SIG-M5 treated with dmso at 0.1 percent for 504 hours (cell line): Measurements from ENCODE around the gene DLG2.
"Not testable (repeated sequence)": the region's sequence is repeated elsewhere in the genome, so short reads cannot be mapped to it uniquely, and the experiment has no call there.

Experiments
- DNase-seq: peaks from one replicate; lab custom pipeline; 2025; ENCODE audit not compliant: unreplicated experiment; lab: John Stamatoyannopoulos, UW

Gene DLG2

DNA sequence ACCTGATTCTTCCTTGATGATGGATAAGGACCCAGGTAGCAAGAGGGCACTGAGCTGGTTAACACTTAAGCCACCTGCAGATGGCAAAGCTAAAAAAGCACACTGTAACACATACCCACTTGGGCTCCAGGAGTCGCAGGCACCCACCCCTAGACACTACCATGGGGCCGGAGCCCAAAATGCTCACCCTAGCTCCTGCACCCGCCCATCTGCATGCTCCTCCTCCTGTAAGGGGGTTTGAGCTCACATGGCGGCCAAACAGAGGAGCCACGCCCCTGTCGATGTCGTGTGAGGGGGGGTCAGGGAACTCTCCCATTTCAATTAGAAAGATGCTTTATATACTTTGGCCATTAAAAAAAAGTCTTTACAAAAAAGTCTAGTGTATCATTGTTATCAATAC is 370.7 kb downstream of the DLG2 start:
- no peak for DNase-seq

DNA sequence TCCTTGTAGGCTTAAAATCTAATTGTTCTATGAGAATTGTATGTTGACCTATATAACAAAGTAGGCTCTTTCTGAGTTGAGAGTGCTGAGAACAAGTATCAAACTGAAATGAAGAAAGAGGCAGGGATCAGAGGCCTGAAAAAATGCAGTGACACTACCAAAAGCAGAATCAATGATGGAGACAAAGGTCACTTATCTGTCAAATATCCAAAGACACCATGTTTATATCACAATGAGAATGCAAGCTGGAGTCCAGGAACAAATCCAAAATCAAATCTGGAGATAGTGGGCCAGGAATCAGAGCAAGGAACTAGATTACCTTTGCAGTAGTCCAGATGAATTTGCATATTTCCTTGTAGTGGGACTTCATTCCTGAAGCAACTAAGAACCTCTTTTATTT is 377.7 kb downstream of the DLG2 start:
- DNase-seq = no peak

DNA sequence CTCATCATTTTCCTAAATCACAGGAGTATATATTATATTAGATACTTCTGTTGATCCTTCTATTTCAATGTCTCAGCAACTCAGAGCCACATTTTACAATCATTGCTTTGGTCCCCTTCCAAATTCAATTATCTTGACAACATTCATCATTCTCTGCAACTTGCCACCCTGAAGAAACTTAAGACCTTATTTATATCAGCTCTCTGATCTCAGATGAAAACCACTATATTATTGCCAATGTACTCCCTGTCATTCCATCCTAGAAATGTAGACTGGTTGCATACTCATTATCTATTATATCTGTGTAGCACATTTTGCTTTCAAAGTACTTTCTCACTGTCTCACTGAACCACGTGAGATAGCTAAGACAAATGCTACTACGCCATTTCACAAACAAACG is 379.3 kb downstream of the DLG2 start:
- no peak for DNase-seq

DNA sequence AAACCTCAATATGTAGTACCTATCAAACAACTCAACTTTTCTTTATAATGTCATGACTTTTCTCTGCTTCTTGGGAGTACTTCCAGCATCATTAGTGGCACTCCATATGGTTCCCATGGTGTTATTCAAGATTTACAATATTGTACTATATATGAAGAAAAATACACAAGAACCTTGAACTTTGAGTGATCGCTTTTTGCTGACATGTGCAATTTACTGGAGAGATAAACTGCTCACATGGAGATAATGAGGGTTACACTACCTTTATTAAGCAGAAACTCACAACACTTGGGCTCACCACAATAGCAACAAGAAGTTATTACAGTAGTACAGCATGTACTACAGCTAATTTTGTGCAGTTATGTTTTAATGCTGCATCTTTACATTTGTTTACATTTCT is 388.2 kb downstream of the DLG2 start:
- no peak for DNase-seq

DNA sequence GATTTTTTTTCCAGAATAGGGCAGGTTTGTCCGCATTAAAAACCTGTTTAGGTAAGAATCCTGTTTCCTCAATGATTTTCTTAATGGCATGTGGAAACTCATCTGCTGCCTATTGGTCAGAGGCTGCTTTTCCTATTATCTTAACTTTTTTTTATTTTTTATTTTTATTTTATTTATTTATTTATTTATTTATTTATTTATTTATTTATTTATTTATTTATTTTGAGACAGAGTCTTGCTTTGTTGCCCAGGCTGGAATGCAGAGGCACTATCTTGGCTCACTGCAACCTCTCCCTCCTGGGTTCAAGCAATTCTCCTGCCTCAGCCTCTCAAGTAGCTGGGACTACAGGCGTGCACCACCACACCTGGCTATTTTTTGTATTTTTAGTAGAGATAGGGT is 389.1 kb downstream of the DLG2 start:
- DNase-seq = not testable (repeated sequence)

DNA sequence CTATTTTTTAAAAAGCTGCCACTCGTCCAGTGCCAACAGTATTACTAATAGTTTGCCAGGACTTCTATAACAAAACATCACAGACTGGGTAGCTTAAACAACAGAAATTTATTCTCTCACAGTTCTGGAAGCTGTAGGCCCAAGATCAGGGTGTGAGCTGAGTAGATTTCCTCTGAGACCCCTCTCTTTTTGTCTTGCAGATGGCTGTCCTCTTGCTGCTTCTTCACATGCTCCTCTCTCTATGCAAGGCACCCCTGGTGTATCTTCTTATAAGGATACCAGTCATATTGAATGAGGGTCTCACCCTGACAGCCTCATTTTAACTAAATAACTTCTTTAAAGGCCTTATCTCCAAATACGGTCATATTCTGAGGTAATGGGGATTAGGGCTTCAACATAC is 390.9 kb downstream of the DLG2 start:
- no peak for DNase-seq

DNA sequence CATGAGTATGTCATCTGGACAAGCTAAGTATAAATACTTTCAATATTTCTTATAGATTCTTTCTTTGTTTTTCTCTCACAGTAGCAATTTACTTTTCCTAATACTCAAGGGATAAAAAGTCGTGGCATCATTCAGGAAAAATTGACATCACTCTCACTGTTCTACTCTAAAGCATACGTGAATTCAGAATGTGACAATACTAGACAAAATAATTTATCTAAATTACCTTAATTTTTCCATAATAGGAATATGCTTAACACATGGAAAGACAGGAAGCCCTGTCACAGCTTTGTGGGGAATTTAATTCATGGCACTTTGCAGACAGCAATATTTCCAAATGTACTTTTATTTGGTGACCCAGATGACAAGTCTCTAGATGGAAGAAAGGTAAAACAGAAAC is 394.6 kb downstream of the DLG2 start:
- no peak for DNase-seq

DNA sequence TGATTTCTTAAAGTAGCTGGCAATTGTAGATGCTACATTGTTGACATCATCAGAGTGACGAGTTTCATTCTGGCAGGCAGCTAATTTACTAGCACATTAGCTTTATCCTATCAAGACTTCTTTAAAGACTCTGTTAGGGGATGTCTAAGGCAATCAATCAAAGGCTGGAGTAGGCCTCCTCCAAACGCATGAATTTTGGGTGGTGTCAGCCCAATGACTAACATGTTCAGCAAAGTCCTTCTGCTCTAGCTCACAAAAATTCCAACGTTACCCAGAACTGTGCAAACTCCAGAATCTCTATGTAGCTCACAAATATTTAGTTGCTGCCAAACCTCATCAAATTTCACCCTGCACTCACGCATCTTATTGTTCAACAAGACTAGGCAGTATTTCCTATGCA is 395.6 kb downstream of the DLG2 start:
- DNase-seq = no peak

DNA sequence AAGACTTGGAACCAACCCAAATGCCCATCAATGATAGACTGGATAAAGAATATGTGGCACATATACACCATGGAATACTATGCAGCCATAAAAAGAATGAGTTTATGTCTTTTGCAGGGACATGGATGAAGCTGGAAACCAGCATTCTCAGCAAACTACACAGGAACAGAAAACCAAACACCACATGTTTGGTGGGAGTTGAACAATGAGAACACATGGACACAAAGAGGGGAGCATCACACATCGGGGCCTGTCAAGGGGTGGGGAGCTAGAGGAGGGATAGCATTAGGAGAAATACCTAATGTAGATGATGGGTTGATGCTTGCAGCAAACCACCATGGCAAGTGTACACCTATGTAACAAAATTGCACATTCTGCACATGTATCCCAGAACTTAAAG is 397.4 kb downstream of the DLG2 start:
- not testable (repeated sequence) for DNase-seq

DNA sequence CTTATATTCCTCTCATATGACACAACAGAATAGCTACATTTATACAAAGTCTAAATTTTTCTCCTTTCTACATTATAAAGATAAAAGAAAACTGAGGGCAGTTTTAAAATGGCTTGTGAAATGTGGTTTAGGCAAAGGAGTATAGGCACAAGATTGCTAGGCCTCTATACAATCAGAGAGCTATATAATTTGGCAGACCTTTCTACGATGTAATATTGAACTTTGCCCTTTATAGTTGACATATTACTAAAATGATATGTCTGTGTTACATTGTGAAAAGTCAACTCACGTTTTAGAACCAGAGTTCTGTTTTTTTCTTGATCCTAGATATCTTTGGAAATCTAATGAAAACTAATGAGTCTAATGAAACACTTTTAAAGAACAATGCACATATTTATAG is 430.2 kb downstream of the DLG2 start:
- no peak for DNase-seq

DNA sequence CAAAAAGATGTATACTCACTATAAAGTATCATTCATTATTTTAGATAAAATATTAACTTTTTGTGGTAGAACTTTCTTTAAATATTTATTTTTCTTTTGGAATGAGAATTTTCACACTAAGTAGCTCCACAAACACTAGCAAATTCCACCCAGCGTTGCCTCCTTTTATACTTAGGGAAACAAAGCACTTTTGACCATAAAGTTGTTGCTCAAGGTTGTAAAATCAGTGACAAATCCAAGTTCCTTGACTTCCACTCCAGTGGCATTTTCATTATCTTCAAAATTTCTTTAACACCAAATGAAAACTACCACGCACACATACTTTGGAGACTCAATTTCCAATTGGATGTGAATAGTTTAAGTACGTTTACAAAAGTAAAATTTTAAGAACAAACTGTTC is 431.2 kb downstream of the DLG2 start:
- DNase-seq = no peak

DNA sequence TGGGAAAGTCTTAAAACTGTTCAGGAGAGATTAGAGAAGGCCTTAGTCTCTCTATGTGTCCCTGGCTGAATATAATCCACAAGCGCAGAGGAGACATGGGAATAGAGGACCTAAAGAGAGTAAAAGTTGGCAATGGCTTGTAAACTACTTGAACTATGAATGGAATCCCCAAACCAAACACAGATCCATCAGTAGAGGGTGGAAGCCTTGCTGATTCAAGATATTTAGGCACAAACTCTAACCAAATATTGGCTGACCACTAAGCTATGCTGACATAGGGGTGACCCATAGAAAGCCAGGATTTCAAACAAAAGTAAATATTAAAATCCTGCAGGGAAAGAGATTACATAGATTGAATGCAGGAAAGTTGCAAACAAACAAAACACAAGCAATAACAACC is 439.2 kb downstream of the DLG2 start:
- no peak for DNase-seq

DNA sequence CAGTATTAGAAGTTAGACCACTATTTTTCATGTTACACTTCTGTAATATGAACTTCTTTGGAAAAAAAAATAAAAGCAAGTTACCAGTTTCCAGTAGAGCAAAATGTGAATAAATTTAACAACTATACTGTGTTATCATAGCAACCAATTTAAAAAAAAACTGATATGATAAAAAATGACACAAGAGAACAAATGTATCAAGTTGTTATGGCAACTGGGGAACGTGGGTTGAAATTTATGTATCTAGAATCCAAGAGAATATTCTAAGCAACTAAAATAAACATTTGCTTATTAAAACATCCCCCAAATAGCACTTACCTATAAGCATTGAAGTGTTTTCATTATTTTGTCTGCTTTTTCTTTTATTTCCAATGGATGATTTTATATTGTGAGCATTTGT is 442.4 kb downstream of the DLG2 start:
- no peak for DNase-seq

DNA sequence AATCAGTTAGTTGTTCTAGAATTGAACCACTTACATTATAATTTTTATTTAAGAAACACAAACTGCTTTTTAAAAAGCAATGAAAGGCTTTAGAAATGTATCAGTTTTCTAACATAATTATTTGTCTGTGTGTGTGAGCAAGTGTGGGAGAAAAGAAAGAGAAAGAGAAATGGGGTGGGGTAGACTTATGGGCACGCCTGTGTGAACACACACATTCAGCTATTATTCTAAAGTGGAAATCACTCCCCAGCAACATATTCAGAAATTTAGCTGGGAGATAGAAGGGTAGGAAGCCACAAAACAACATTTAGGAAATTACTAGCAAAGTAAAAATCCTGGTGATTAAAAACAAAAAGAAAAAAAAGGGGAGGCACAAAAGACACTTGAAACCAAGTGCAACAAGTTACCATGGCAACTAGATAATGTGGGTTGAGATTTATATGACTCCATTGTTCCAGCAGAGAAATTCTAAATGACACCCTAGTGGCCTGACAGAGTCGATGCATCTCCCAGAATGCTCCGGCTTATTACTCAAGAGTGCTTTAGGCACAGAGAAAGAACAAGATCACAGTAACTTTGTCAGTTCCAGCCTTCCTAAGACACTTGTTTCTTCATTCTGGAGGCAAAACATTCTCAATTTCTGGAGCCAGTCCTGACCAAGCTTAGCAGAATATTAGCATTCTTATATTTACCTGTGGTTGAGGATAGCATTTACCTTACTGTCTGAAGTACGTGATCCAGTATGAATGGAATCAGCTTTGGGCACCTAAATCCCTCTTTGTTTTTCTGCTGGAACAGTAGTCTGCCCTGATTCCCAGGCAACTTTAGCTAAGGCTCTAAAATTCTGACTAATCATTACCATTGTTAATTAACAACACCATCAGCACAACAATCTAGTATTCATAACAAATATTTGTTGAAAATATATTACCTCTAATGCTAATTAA is 444.4 kb downstream of the DLG2 start:
- peak; percentile 62 for DNase-seq

DNA sequence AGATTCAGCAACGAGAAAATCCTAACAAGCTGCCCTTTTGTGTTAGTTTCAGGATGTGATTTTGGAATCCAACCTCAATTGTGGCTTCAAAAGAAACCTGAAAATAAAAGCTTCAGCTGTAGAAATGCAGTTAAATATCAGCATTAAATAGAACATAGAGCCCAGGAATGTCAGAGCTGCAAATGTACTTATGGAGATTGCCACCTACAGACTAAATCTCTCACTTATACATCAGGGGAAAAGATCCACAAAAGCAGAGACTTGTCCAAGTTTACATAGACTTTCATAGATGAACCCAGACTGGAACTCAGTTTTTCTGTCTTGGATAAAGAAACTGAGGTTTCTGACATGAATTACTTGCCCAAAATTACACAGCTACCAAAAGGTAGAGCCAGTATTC is 446.6 kb downstream of the DLG2 start:
- peak; percentile 16 for DNase-seq

DNA sequence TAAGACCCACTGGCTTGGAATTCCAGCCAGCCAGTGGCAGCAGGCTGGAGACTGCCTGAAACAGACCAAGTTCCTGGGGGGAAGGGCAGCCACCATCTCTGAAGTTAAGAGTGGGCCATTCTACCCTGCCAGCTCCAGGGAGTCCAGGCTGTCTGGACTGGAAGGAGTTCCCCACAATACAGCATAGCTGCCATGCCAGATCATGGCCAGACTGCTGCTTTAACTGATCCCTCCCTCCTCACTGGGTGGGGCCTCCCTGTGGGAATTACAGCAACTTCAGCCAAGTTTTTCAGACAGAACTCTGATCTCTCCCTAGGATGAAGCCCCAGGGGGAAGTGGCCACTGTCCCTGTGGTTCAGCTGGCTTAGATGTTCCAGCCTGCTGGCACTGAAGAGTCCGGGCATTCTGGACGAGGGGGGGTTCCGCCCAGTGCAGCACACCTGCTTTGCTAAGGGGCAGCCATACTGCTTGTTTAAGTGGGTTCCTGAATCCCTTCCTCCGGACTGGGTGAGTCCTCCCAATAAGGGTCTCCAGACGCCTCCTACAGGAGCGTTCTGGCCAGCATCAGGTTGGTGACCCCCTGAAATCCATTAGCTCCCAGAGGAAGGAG is 455.4 kb downstream of the DLG2 start:
- no peak for DNase-seq

DNA sequence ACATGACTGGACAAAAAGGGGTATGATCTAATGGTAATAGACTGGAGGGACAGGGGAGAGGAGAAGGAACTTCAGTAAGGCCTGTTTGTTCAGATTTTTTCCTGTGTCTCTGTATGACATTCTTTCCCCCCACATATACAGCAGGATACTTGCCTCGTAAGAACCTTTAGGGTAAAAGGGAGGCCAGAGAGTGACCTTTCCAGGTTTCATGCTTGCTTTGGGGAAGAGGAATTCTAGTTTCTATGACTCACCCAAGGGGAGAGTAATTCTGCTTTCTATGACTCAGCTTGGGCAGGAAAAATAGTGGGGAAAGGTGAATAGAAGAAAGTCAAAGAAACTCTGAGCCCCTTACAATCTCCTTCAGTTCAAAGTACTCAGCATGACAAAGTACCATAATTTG is 457.0 kb downstream of the DLG2 start:
- peak; percentile 30 for DNase-seq

DNA sequence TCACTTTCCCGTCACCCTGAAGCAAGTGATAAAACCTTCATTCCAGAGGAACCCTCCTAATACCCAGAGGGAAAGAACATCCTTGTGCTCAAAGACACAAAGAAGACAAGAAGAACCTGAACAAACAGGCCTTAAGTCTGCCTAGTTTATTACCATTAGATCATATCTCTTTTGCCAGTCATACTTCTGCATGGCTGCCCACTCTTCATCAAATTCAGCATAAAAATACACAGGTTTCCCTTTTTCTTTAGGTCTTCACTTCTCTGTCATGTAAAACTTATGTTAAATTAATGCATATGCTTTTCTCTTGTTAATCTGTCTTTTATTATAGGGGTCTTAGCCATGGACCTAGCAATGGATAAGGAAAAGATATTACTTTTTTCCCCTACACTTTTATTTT is 459.7 kb downstream of the DLG2 start:
- DNase-seq = no peak

DNA sequence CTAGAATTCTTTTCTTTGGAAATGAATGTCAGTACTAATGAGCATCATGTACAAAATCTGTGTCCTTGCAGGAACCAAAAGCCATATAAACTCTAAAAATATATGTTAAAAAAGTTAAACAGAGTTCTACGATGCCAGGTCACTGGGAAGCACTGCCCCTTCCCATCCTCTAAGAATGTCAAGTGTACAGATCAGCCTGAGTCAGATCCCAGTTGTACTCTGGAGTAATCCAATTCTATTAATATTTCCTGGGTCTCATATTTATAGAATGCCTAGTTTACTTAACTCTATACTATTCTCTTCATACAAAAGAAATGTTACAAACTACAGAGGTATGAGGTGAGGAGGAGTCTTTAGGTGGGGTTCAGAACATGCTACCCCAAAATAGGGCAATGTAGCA is 460.1 kb downstream of the DLG2 start:
- DNase-seq = no peak

DNA sequence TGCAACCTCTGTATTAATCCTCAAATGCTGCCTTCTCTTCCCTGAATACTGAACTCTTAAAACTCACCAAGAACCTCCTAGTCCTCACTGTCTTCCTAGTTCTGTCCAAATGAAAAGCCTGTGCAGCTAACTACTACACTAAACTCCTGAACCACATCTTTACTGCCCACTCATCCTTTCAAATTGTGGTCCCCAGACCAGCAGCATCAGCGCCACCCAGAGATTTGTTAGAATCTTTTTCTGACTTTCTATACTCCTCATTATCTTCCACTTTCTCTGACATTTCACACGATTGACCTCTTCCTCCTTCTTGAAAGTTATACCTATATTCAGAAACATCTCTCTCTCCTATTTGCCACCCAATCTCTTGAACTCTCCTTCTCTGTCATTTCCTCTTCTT is 461.3 kb downstream of the DLG2 start:
- no peak for DNase-seq

DNA sequence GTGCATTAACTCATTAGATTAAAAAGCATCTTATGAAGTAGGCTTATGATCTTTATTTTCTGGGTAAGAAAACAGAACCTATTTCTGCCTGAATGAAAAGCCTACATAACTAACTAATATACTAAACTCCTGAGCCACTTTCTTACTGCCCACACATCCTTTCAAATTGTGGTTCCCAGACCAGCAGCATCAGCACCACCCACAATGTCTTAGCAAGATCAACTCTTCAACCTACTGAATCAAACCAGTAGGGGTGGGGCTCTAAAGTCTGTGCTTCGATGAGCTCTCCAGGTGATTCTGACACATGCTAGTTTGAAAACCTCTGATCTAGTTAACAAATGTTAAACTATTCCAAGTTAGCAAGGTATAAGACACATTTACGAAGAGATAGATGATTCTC is 462.4 kb downstream of the DLG2 start:
- no peak for DNase-seq

DNA sequence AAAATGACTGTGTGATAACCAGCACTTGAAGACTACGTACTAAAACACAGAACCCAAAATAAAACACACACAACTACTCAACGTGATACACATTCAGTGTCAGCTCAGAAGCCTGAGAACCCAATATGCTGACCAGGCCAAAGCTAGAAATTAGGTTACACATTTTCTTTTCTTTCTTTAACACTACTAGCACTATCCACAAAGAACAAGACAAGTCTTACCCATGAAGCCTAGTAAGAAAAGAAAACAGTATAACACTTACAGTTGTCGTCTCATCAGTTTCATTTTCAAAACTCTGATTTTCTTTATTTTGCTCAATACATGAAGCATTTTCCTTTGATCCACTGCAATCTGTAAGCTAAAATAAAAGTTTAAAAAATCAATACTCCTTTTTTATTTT is 472.9 kb downstream of the DLG2 start:
- no peak for DNase-seq

DNA sequence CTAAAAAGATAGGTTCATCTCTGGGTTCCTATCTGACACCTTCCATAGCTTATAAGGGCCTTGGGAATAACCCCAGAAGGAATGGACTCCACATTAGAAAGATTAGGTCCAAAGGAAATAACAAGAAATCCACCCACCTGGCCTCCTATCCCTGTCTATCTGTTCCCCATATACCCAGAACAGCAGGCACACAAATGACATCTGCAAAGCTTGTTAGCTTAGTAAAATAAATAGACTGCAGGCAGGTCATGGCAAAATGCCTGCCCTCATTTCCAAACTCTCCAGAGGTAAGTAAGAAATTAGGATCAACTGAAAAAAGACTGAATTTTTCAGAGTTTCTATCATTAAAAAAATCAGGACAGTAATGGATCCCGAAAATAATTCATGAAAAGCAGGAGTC is 489.5 kb downstream of the DLG2 start:
- no peak for DNase-seq
